ENCODE results near the gene TCF7L2.

DNA sequence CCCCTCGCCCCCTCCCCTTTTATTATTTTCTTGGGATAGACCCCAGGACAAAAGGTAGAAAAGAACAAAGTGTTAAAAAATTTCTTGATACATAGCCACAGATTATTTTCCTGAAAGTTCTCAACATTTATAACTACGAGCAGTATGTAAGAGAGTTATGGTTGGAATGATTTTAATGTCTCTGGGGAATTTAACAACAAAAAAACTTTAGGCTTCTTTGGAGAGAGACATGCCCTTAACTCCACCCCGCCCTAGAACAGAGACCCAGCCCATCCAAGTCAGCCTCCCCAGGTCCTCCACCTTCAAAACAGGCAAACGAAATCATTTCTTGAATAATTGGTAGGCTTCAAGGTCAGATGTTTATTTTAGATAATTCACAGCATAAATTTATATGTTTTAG, 97.1 kb downstream of the TCF7L2 start:
- TF ChIP-seq CTCF (IDR thresholded peaks at IDR 0.05; ENCODE audit: insufficient read depth, low read length) (no peak), POLR2AphosphoS5 (IDR thresholded peaks at IDR 0.05; ENCODE audit: low read depth) (no peak), SPI1 (IDR thresholded peaks at IDR 0.05; ENCODE audit: borderline replicate concordance, low read depth) (no peak), REST (IDR thresholded peaks at IDR 0.05; ENCODE audit: insufficient replicate concordance, low read depth) (no peak), GABPA (IDR thresholded peaks at IDR 0.05; ENCODE audit: low read depth) (no peak)
